ENCODE results near the gene IRGC.

The IRGC gene

GRCh38 chr19:43748205-43748594, 32.3 kb downstream of the IRGC start:
- Histone ChIP-seq H3K9me2 (replicated peaks; ENCODE audit: insufficient read depth, low read length) (no peaks in the 10 kb centered on the region), H3K36me3 (ENCODE audit: low read length) (peaks cover 6% of the 10 kb centered on the region; the same call in 1 of the 2 replicates), H3K27me3 (ENCODE audit: low read length) (no peaks in the 10 kb centered on the region), H2AFZ (ENCODE audit: low read depth, low read length, severe bottlenecking) (no peak overlapping the region), H3F3A (ENCODE audit: insufficient read depth) (peaks cover 6% of the 10 kb centered on the region; the same call in 1 of the 2 replicates), H3K27ac (ENCODE audit: low read depth, low read length) (no peak overlapping the region), H4K20me1 (ENCODE audit: low read depth, low read length) (no peaks in the 10 kb centered on the region), H3K9me3 (ENCODE audit: insufficient read depth, low read length) (no peaks in the 10 kb centered on the region), H3K4me3 (ENCODE audit: insufficient read depth, low read length, poor library complexity, severe bottlenecking) (no peak overlapping the region), H3K79me2 (ENCODE audit: insufficient read depth, low read length) (peaks cover 6% of the 10 kb centered on the region; the same call in 1 of the 2 replicates), H3K9ac (ENCODE audit: low read length) (no peak overlapping the region), H3K4me2 (ENCODE audit: low read depth, low read length, poor library complexity, severe bottlenecking) (no peak overlapping the region)
- TF ChIP-seq EZH2phosphoT487 (conservative IDR thresholded peaks at IDR 0.05; ENCODE audit: low read length): no peak
- TF ChIP-seq CTCF (IDR thresholded peaks at IDR 0.05; ENCODE audit: insufficient read depth, low read length, poor library complexity, severe bottlenecking): no peak

- H3K9me2 ChIP-seq (replicated peaks; ENCODE audit: insufficient read depth, low read length): no peaks in the 10 kb centered on the region
- H3K27ac ChIP-seq (ENCODE audit: low read depth, low read length): no peak overlapping the region
- H4K20me1 ChIP-seq (ENCODE audit: low read depth, low read length): no peaks in the 10 kb centered on the region
- no peak overlapping the region for H3K9ac ChIP-seq (ENCODE audit: low read length)
- peaks cover 9% of the 10 kb centered on the region for H3K79me2 ChIP-seq (ENCODE audit: insufficient read depth, low read length)
- no peaks in the 10 kb centered on the region for H3K9me3 ChIP-seq (ENCODE audit: insufficient read depth, low read length)
- H3K4me3 ChIP-seq (ENCODE audit: insufficient read depth, low read length, poor library complexity, severe bottlenecking): no peak overlapping the region
- peaks cover 6% of the 10 kb centered on the region; the same call in 1 of the 2 replicates for H3K36me3 ChIP-seq (ENCODE audit: low read length)
- no peak overlapping the region for H3K4me2 ChIP-seq (ENCODE audit: low read depth, low read length, poor library complexity, severe bottlenecking)
- TF ChIP-seq CTCF (IDR thresholded peaks at IDR 0.05; ENCODE audit: insufficient read depth, low read length, poor library complexity, severe bottlenecking) (no peak), EZH2phosphoT487 (conservative IDR thresholded peaks at IDR 0.05; ENCODE audit: low read length) (no peak)
- no peak overlapping the region for H2AFZ ChIP-seq (ENCODE audit: low read depth, low read length, severe bottlenecking)
- peaks cover 11% of the 10 kb centered on the region for H3F3A ChIP-seq (ENCODE audit: insufficient read depth)
- H3K27me3 ChIP-seq (ENCODE audit: low read length): no peaks in the 10 kb centered on the region
Measured at GRCh38 chr19:43748685-43749084, 32.8 kb downstream of the IRGC start.

- Histone ChIP-seq H2AFZ (ENCODE audit: low read depth, low read length, severe bottlenecking) (no peak overlapping the region), H3F3A (ENCODE audit: insufficient read depth) (peaks cover 15% of the 10 kb centered on the region), H3K27me3 (ENCODE audit: low read length) (no peaks in the 10 kb centered on the region), H3K79me2 (ENCODE audit: insufficient read depth, low read length) (peaks cover 14% of the 10 kb centered on the region), H3K4me2 (ENCODE audit: low read depth, low read length, poor library complexity, severe bottlenecking) (no peak overlapping the region), H3K9ac (ENCODE audit: low read length) (no peak overlapping the region), H3K9me2 (replicated peaks; ENCODE audit: insufficient read depth, low read length) (no peaks in the 10 kb centered on the region), H4K20me1 (ENCODE audit: low read depth, low read length) (no peaks in the 10 kb centered on the region), H3K9me3 (ENCODE audit: insufficient read depth, low read length) (no peaks in the 10 kb centered on the region), H3K36me3 (ENCODE audit: low read length) (peaks cover 6% of the 10 kb centered on the region; the same call in 1 of the 2 replicates), H3K4me3 (ENCODE audit: insufficient read depth, low read length, poor library complexity, severe bottlenecking) (no peak overlapping the region), H3K27ac (ENCODE audit: low read depth, low read length) (no peak overlapping the region)
- TF ChIP-seq EZH2phosphoT487 (conservative IDR thresholded peaks at IDR 0.05; ENCODE audit: low read length) (no peak), CTCF (IDR thresholded peaks at IDR 0.05; ENCODE audit: insufficient read depth, low read length, poor library complexity, severe bottlenecking) (no peak)
Measured at GRCh38 chr19:43749152-43749551, 33.3 kb downstream of the IRGC start.

Measured in SU-DHL-6 (cell line).